ENCODE results near the gene RPH3AL.

The RPH3AL gene

GRCh38 chr17:351449-351738 lies 1.2 kb downstream of the RPH3AL start:
- no peak for DNase-seq

GRCh38 chr17:350706-351448 lies 1.7 kb downstream of the RPH3AL start:
- peak in 1 of 2 donors; percentile 84 for DNase-seq

- no peak for DNase-seq
Measured at GRCh38 chr17:349666-350065, 2.9 kb downstream of the RPH3AL start.

- DNase-seq, result no peak
Measured at GRCh38 chr17:348692-349425, 3.7 kb downstream of the RPH3AL start.

- DNase-seq, result no peak
Measured at GRCh38 chr17:348012-348411, 4.6 kb downstream of the RPH3AL start.

GRCh38 chr17:347309-347899 lies 5.2 kb downstream of the RPH3AL start:
- DNase-seq, result no peak

- DNase-seq, result no peak
Measured at GRCh38 chr17:345992-346785, 6.4 kb downstream of the RPH3AL start.

GRCh38 chr17:345261-345660 lies 7.3 kb downstream of the RPH3AL start:
- no peak for DNase-seq

- no peak for DNase-seq
Measured at GRCh38 chr17:343875-344752, 8.5 kb downstream of the RPH3AL start.

- no peak for DNase-seq
Measured at GRCh38 chr17:343211-343610, 9.4 kb downstream of the RPH3AL start.

- no peak for DNase-seq
Measured at GRCh38 chr17:340074-340473, 12.5 kb downstream of the RPH3AL start.

- DNase-seq, result no peak
Measured at GRCh38 chr17:339193-340061, 13.2 kb downstream of the RPH3AL start.

GRCh38 chr17:338442-339192 lies 14.0 kb downstream of the RPH3AL start:
- no peak for DNase-seq

- DNase-seq, result no peak
Measured at GRCh38 chr17:337866-338265, 14.7 kb downstream of the RPH3AL start.

- DNase-seq, result no peak
Measured at GRCh38 chr17:337453-337852, 15.2 kb downstream of the RPH3AL start.

GRCh38 chr17:337022-337420 lies 15.6 kb downstream of the RPH3AL start:
- no peak for DNase-seq

- peak in 1 of 2 donors; percentile 67 for DNase-seq
Measured at GRCh38 chr17:336110-337021, 16.2 kb downstream of the RPH3AL start.

GRCh38 chr17:335691-336090 lies 16.9 kb downstream of the RPH3AL start:
- DNase-seq, result no peak

- no peak for DNase-seq
Measured at GRCh38 chr17:334974-335481, 17.6 kb downstream of the RPH3AL start.
